GM19193 (cell line): ENCODE measurements around the gene TMIE.

Experiments
- POLR2A ChIP-seq: IDR thresholded peaks from 4 replicates; pipeline ENCODE4 v1.6.1; 2011; ENCODE audit not compliant: insufficient read depth, insufficient read length; ENCODE audit errors: extremely low read depth

Gene TMIE

GRCh38 chr3:46709157-46709654 lies 8.0 kb downstream of the TMIE start:
- no peak for TF ChIP-seq POLR2A

- TF ChIP-seq POLR2A = no peak
These were observed 8.5 kb downstream of the TMIE start for GRCh38 chr3:46709721-46710120.

GRCh38 chr3:46710229-46710628 lies 9.0 kb downstream of the TMIE start:
- TF ChIP-seq POLR2A = no peak

- TF ChIP-seq POLR2A = no peak
These were observed 9.6 kb downstream of the TMIE start for GRCh38 chr3:46710671-46711295.

- TF ChIP-seq POLR2A = no peak
These were observed 10.1 kb downstream of the TMIE start for GRCh38 chr3:46711305-46711704.

GRCh38 chr3:46711760-46712159 lies 10.6 kb downstream of the TMIE start:
- no peak for TF ChIP-seq POLR2A

GRCh38 chr3:46712191-46713049 lies 11.2 kb downstream of the TMIE start:
- no peak for TF ChIP-seq POLR2A

GRCh38 chr3:46713050-46713897 lies 12.1 kb downstream of the TMIE start:
- TF ChIP-seq POLR2A = no peak

GRCh38 chr3:46713898-46714552 lies 12.8 kb downstream of the TMIE start:
- no peak for TF ChIP-seq POLR2A

- TF ChIP-seq POLR2A = no peak
These were observed 13.7 kb downstream of the TMIE start for GRCh38 chr3:46714728-46715506.

GRCh38 chr3:46715507-46716175 lies 14.4 kb downstream of the TMIE start:
- no peak for TF ChIP-seq POLR2A

- no peak for TF ChIP-seq POLR2A
These were observed 15.6 kb downstream of the TMIE start for GRCh38 chr3:46716461-46717441.
